Embryonic facial prominence (tissue), 1 donor: ENCODE data around the gene DIS3L2.

Source experiments
- DNase-seq: peaks from one replicate; pipeline ENCODE4 v3.0.0-alpha.2; 2016; ENCODE audit errors: extremely low spot score

The DIS3L2 gene

DNA sequence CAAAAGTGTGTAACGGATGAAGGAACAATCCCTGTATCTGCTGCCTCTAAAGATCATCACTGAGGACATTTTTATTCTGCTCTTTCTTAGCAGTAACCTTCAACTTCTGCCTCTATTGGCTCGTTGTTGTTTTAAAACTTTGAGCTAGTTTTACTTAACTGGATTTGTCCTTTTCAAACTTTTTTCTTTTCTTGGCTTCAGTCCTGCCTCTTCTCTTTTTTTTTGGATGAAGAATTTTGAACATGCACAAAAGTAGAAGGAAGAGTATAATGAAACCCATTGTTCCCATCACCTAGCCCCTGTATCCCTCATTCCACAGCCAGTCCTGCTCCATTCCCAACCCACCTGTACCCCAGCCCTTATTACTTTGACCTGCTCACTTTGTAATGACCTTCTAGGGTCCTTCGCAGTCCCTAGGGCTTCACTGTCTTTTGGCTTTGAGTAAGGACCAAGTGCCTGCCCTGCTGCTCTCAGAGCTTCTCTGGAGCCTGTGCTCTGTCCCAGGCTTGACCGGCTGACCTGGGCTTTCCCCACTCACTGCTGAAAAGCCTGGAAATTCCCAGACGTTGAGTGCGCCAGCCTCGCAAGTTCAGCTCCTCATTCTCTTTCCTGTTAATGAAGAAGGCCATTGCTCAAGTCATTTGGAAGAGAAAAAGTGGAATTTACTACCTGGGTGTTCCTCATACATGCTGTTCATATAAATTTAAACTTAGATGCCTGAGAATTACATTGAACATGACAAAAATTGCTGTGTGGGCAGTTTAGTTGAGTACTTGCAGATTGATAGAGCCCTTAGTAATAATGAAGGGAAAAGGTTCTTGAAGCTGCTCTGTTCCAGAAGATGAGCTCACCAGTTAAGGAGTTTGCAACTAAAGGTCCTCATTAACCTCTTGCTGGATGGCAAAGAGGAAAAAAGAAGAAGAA is 267.7 kb downstream of the DIS3L2 start:
- no peak for DNase-seq

GRCh38 chr2:232229911-232230310 is 268.4 kb downstream of the DIS3L2 start:
- no peak for DNase-seq

DNA sequence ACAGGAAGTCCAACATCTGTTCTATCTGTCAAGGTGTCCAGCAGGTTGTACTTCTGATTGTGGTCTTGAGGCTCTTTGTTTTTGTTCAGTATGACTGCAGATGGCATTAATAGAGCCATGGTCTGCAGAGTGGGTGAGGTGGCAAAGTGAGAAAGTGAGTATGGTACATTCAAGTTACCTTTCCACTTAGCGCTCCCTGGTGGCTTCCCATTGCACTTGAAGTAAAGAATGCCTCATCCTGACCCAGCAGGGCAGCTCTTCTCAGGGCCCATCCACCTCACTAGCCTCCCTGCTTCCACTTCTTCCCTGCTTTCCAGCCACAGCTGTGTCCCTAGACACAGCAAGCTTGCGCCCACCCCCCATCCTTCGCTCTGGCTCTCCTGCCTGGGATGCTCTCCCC is 269.0 kb downstream of the DIS3L2 start:
- no peak for DNase-seq

- no peak for DNase-seq
Measured at GRCh38 chr2:232231554-232231953, 270.0 kb downstream of the DIS3L2 start.

DNA sequence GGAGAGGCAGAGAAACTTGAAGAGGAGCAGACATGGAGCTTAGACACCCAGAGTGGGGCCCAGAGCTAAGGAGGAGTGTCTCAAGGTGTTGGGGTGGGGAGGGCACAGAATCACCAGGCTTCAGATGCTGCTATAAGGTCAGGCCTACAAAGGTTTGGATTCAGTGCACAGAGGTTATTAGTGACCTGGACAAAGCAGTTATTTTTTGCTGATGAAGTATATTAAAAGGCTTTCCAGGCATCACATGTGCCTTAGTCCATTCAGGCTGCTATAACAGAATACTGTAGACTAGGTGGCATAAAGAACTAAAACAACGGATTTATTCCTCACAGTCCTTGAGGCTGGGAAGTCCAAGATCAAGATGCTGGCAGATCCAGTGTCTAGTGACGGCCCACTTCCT is 271.4 kb downstream of the DIS3L2 start:
- DNase-seq: no peak

DNA sequence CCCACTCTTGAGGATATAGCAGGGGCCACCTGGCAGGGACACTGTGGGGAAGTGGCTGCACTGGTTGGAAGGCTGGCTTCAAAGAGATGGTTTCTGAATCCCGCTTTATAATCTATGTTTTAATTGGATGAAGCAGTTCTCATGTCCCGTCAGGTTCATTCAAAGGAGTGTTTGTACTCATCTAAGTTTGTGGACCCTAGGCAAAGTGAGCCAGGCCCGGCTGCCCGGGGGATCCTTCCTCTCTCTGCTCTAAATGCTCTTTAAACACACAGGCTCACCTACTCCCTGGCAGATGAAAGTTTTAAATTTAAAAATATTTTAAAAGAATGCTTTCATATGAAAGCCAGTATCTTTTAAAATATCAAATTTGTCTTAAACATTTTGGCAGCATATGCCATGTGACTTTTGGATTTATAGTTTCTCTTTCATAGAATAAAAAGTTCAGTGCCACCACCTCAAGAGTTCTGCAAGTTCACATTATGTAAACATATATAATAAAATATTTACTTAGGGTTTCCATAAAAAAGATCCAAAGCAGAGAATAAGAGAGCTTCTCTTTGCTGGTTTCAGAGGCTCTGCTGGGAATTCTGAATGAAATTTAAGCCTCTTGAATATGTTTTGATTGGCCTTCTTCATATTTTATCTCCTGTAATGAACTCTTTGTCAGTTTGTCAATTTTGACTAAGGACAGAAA is 273.6 kb downstream of the DIS3L2 start:
- DNase-seq: no peak

GRCh38 chr2:232235716-232236115 is 274.2 kb downstream of the DIS3L2 start:
- DNase-seq: no peak

GRCh38 chr2:232236200-232236599 is 274.7 kb downstream of the DIS3L2 start:
- DNase-seq: no peak

- no peak for DNase-seq
Measured at GRCh38 chr2:232237464-232237863, 276.0 kb downstream of the DIS3L2 start.

DNA sequence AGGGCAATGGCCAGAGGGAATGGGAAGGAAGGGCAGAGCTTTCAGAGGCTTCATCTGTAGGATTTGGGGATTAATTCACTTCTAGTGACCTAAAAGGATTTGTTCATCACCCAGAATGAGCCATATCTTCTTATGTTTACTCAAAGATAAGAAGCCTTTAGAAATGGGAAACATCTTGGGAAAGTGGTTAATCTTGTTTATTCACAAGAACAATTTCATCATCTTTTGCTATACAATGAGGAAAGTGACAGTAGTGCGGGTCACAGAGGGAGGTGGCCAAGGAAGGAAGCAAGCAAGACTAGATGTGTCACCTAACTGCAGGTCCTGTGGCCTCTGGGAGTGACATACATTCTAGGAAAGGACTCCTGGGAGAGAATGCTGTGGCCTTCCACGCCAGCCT is 276.6 kb downstream of the DIS3L2 start:
- no peak for DNase-seq

- no peak for DNase-seq
Measured at GRCh38 chr2:232238596-232238995, 277.1 kb downstream of the DIS3L2 start.

- DNase-seq: no peak
Measured at GRCh38 chr2:232239951-232240681, 278.6 kb downstream of the DIS3L2 start.

GRCh38 chr2:232240906-232241305 is 279.4 kb downstream of the DIS3L2 start:
- no peak for DNase-seq

DNA sequence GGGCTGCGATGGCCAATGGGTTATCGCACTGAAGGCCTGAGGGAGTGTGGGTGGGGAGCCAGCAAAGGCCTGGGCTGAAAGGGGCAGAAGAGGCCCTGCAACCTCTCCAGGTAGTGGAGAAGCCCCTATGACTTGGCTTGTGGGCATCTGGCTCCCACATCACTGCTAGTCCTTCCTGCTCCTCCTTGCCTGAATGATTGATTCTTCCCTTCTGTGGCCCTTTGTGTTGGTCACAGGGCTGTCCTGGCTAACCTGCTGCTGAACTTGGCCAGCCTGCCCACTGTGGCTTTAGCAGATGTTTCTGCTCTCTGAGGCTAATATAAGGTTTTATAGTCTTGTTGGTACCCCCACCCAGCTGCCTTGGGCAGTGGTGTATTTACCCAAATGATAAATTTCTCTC is 280.8 kb downstream of the DIS3L2 start:
- no peak for DNase-seq

- no peak for DNase-seq
Measured at GRCh38 chr2:232245111-232245510, 283.6 kb downstream of the DIS3L2 start.

GRCh38 chr2:232246245-232246644 is 284.7 kb downstream of the DIS3L2 start:
- no peak for DNase-seq

DNA sequence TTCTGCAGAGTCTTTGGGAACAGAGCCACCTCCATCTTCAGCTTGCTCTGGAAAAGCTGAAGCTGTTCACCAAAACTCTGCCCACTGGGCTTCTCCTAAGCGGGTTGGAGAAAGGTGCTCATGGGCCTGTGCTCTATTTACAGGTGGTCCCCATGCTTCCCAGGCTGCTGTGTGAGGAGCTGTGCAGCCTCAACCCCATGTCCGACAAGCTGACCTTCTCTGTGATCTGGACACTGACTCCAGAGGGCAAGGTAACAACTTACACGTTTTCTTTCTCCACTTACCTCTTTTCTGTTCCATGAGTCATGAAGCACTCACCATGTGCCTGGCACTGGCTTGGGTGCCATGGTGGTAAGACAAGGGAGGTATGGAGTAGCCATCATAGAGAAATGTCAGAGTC is 287.6 kb downstream of the DIS3L2 start:
- no peak for DNase-seq

GRCh38 chr2:232250246-232251175 is 289.0 kb downstream of the DIS3L2 start:
- DNase-seq: no peak

GRCh38 chr2:232255033-232255432 is 293.5 kb downstream of the DIS3L2 start:
- DNase-seq: no peak

DNA sequence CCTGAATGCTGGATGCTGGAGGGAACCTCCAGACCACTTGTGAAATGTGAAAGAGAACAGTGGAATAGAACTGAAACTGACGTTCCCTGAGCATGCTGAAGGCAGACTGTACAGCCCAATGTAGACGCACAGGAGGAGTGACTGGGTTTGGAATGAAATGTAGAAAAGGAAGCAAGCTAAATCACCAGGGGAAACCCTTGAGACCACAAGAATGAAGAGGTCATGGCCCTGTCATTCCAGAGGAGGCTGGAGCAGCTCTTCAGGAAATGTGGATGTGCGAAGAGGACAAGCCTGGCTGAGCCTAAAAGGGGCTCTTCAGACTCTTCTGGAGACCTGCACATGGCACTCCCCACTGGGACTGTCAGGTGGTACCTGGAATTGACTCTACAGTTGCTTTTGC is 298.6 kb downstream of the DIS3L2 start:
- no peak for DNase-seq

- no peak for DNase-seq
Measured at GRCh38 chr2:232261776-232262175, 300.3 kb downstream of the DIS3L2 start.
